Activated naive CD8-positive, alpha-beta T cell treated with anti-CD3 and anti-CD28 coated beads, Interleukin-2, amount 10 ng/mL, durations not matched to agents 7 days and 5 days (primary cell): ENCODE measurements around the gene TBC1D14. TPM values are rescaled to one million over a fixed set of nuclear protein-coding genes. Genes with fewer than 3 reads are reported as not detected.

Source experiments
- ATAC-seq: fragments of 150-1000 bp; cut with Tn5 transposase; one replicate; pipeline ENCODE4 v1.10.0; 2021; ENCODE audit warnings: low read depth, moderate library complexity
- POLR2A ChIA-PET: fragments of 350-600 bp; sonication (Branson Sonifier 250); formaldehyde crosslinking; loops from one replicate; lab custom pipeline; 2021; ENCODE audit warnings: antibody characterized with exemption; lab: Charles Lee
- DNase-seq: peaks from one replicate; pipeline ENCODE4 v3.0.0; 2021
- H3K27ac Mint-ChIP-seq: one replicate; pipeline ENCODE4 v1.8.0; 2022; ENCODE audit warnings: mild to moderate bottlenecking, mixed read lengths
- H3K27me3 Mint-ChIP-seq: one replicate; pipeline ENCODE4 v1.8.0; 2022; ENCODE audit warnings: mild to moderate bottlenecking, moderate library complexity, mixed read lengths
- H3K36me3 Mint-ChIP-seq: one replicate; pipeline ENCODE4 v1.8.0; 2021; ENCODE audit warnings: mild to moderate bottlenecking, mixed read lengths
- H3K4me1 Mint-ChIP-seq: one replicate; pipeline ENCODE4 v1.8.0; 2021; ENCODE audit warnings: mixed read lengths
- H3K4me3 Mint-ChIP-seq: one replicate; pipeline ENCODE4 v1.8.0; 2022; ENCODE audit warnings: mild to moderate bottlenecking, moderate library complexity, mixed read lengths
- H3K9me3 Mint-ChIP-seq: one replicate; pipeline ENCODE4 v1.8.0; 2021; ENCODE audit warnings: mixed read lengths
- total RNA-seq, 2 experiments: library from RNA; stranded (reverse); gene quantifications; one replicate each; pipeline ENCODE4 v1.2.3, GENCODE V29; 2021

The TBC1D14 gene
- total RNA-seq, 2 experiments from 2014 or later = 44.5 to 52.3 TPM

DNA sequence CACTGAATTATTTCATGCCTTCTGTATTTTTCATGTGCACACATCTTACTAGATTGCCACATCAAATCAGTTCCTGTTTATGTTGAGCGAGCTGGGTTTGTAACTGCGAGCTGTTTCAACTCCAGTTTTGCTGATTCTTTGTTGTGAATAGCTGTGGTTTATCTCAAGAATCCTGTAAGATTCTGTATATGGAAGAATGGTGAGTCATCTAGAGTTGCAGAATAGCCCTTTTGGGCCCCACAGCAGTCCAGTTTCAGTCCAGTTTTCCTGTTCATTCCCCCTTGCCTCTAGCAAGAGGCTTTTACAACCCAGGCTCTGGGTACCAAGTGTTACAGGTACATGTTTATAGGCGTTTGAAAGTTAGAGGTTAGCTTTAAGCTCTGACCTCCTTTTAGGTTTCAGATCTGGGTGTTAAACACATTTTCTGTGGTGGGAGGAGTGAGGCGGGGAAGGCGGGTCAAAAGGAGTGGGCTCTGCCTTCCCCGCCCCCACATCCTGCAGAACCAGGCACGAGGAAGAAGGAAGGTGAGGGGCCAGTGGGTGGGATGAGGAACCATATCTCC lies 32.7 kb downstream of the TBC1D14 start:
- peak overlapping the region; percentile 59 for H3K4me3 Mint-ChIP-seq
- DNase-seq (peak; percentile 45), ATAC-seq (peak; percentile 78)
- H3K9me3 Mint-ChIP-seq = no peaks in the 10 kb centered on the region
- POLR2A ChIA-PET = interaction anchor here (0.9 to 2.5 kb wide), 6 partner anchors 10 to 43 kb away, joined by 3 to 10 read pairs (median 6); partner anchors contain the start of gene TBC1D14
- peaks cover 9% of the 10 kb centered on the region for H3K36me3 Mint-ChIP-seq
- H3K27me3 Mint-ChIP-seq = no peaks in the 10 kb centered on the region
- peak overlapping the region; percentile 84 for H3K27ac Mint-ChIP-seq
- H3K4me1 Mint-ChIP-seq = peaks cover 39% of the 10 kb centered on the region

DNA sequence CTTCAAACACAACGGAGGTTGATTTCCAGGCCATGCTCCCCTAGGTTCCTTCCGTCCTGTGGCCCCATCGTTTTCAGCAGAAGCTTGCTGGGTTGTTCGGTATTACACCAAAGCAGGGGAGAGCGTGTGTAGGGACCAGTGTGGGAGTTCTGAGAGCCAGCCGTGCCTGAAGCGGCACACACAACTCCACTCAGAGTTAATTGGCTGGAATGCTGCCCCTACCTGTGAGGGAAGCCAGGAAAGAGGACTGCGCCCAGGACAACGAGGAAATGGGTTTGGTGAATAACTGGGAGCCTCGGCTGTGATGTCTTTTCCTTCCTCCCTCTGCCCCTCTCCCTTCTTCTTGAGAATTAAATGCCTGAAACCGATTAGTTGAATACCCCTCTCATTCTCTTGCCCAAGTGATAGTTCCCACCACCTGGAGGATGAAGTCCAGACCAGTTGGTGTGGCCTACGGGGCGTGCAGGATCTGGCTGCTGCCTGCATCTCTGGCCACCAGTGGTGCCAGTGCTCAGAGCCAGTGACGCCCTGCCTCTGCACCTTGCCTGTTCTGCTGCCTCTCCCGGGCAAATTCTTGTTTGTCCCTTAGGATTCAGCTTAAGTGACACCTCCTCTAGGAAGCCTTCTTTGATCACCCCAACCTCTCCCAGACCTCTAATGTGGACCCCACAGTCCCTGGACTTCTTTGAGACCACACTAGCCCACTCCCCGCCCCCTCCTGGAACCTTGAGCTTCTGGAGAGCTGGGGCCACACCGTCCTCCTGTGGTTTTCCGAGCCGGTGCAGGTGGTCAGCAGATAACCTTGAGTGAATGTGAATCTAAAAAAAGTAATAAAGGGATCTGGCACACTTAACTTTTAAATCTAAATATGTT lies 33.6 kb downstream of the TBC1D14 start:
- Mint-ChIP-seq H3K9me3 (no peaks in the 10 kb centered on the region), H3K4me1 (peaks cover 39% of the 10 kb centered on the region), H3K27ac (peak overlapping the region; percentile 84), H3K27me3 (no peaks in the 10 kb centered on the region), H3K4me3 (peak overlapping the region; percentile 59), H3K36me3 (peaks cover 7% of the 10 kb centered on the region)
- DNase-seq (no peak), ATAC-seq (no peak)
- POLR2A ChIA-PET = interaction anchor here (0.9 to 2.5 kb wide), 6 partner anchors 9 to 44 kb away, joined by 3 to 10 read pairs (median 6); partner anchors contain the start of gene TBC1D14

GRCh38 chr4:6943885-6944225 lies 34.2 kb downstream of the TBC1D14 start:
- H3K36me3 Mint-ChIP-seq = peaks cover 7% of the 10 kb centered on the region
- peaks cover 39% of the 10 kb centered on the region for H3K4me1 Mint-ChIP-seq
- no peaks in the 10 kb centered on the region for H3K9me3 Mint-ChIP-seq
- no peak for DNase-seq
- ATAC-seq = no peak
- POLR2A ChIA-PET = interaction anchor here (2.5 kb wide), 1 partner anchor 35 kb away, joined by 7 read pairs; the partner anchor contains the start of gene TBC1D14
- no peak overlapping the region for H3K4me3 Mint-ChIP-seq
- H3K27me3 Mint-ChIP-seq = no peaks in the 10 kb centered on the region
- no peak overlapping the region for H3K27ac Mint-ChIP-seq

DNA sequence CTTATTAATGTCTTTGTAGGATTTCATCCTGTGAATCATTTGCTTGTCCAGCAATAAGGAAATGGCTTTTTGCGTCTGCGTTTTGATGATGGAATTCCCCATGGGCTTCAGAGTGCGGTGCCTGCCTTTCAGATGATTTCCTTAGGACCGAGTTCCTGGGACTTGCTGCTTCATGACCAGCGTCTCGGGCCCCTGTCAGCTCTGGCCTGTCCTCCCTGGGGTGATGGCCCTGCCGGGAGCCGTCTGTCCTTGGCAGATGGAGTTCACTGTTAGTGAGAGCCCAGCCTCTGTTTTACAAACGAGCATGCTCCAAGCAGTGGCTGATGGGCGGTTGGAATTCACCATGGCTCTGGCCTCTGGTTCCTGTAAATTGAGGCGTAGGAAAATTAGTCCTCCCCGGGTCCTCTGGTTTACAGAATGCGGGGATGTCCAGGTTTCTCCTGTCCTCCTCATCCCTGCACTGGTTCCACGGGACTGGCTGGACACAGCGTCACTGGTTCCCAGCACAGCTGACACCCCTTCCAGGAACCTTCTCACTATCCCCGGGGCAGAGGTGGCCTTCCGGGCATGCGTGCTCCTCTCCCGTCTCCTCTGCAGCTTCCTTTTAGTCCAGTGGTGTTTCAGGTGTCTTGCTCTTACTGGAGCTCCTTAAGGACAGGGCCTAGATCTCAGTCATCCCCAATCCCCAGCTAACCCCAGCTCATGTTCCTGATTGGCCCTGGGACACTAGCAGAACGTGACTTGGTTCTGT lies 34.9 kb downstream of the TBC1D14 start:
- Mint-ChIP-seq H3K36me3 (peaks cover 8% of the 10 kb centered on the region), H3K9me3 (no peaks in the 10 kb centered on the region), H3K27ac (no peak overlapping the region), H3K27me3 (no peaks in the 10 kb centered on the region), H3K4me1 (peaks cover 37% of the 10 kb centered on the region), H3K4me3 (no peak overlapping the region)
- ATAC-seq = no peak
- DNase-seq = no peak
- POLR2A ChIA-PET = no interaction called here

- DNase-seq = no peak
- no peak for ATAC-seq
- POLR2A ChIA-PET = no interaction called here
- H3K27ac Mint-ChIP-seq = no peak overlapping the region
- H3K27me3 Mint-ChIP-seq = no peaks in the 10 kb centered on the region
- no peaks in the 10 kb centered on the region for H3K9me3 Mint-ChIP-seq
- H3K4me1 Mint-ChIP-seq = peaks cover 38% of the 10 kb centered on the region
- H3K4me3 Mint-ChIP-seq = no peak overlapping the region
- H3K36me3 Mint-ChIP-seq = peaks cover 12% of the 10 kb centered on the region
Observed at GRCh38 chr4:6945052-6945409, 35.4 kb downstream of the TBC1D14 start.

DNA sequence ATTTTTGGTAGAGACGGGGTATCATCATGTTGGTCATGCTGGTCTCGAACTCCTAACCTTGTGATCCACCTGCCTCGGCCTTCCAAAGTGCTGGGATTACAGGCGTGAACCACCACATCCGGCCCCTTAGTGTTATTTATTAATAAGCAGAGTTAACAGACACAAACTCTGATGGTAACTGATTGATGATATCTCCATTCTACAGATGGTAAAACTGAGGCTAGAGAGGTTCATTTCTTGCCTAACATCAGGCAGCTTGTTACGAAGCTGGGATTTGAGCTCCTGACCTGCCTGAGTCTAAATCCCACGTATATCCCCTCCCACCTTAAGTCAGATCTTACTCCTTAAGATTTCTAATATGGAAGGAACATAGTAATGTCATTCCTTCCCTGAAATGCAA lies 36.9 kb downstream of the TBC1D14 start:
- H3K9me3 Mint-ChIP-seq = no peaks in the 10 kb centered on the region
- H3K27me3 Mint-ChIP-seq = no peaks in the 10 kb centered on the region
- H3K4me1 Mint-ChIP-seq = peaks cover 30% of the 10 kb centered on the region
- POLR2A ChIA-PET = no interaction called here
- ATAC-seq (no peak), DNase-seq (no peak)
- H3K4me3 Mint-ChIP-seq = no peak overlapping the region
- H3K27ac Mint-ChIP-seq = no peak overlapping the region
- H3K36me3 Mint-ChIP-seq = peaks cover 12% of the 10 kb centered on the region

DNA sequence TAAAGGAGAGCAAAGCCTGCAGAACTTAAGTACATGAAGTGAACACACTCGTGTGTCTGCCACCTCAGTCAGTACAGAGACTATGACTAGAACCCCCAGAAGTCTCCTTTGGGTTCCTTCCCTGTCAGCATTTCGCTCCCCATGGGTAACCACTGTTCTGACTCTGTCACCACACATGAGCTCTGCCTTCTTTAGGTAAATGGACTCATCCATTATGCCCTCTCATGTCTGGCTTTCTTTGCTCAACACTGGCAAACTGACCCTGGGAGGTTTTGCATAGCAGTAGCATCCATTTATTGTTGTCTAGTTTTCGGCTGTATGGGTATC lies 38.5 kb downstream of the TBC1D14 start:
- Mint-ChIP-seq H3K9me3 (no peaks in the 10 kb centered on the region), H3K4me3 (no peak overlapping the region), H3K27ac (no peak overlapping the region), H3K36me3 (peaks cover 12% of the 10 kb centered on the region), H3K4me1 (peaks cover 25% of the 10 kb centered on the region), H3K27me3 (no peaks in the 10 kb centered on the region)
- DNase-seq = no peak
- no peak for ATAC-seq
- POLR2A ChIA-PET = no interaction called here

GRCh38 chr4:6951880-6952381 lies 42.3 kb downstream of the TBC1D14 start:
- Mint-ChIP-seq H3K4me1 (peaks cover 21% of the 10 kb centered on the region), H3K4me3 (no peak overlapping the region), H3K36me3 (peaks cover 6% of the 10 kb centered on the region), H3K27ac (no peak overlapping the region), H3K27me3 (no peaks in the 10 kb centered on the region), H3K9me3 (no peaks in the 10 kb centered on the region)
- ATAC-seq (no peak), DNase-seq (no peak)
- POLR2A ChIA-PET = interaction anchor here (1.1 kb wide), 1 partner anchor 10 kb away, joined by 3 read pairs; no protein-coding TSS in a partner anchor

DNA sequence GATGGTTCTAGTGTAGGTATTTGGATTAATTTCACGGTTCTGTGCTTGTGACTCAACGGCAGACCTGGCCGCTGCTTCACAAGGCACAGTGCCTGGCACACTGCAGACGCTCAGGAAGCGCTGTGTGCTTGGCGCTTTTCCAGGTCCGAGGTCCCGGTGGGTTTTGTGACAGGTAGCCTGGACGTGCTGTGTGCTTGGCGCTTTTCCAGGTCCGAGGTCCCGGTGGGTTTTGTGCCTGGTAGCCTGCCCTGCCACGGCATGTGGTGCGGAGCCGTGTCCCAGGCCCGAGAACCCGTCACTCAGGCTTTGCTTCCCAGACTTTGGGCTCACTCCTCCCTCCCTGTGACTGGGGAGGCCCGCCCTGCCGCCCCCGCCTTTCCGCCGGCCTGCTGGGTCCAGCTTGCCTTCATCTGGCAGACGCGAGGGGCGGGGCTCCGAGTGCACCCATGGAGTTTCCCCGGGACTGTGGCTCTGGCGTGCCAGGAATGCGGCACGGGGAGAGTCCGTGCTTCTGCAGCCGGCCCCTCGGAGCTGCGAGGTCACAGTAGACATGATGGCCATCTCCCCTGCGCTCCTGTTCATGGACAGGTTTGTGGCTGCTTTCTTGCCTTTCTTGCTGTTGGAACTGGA lies 44.2 kb downstream of the TBC1D14 start:
- peaks cover 6% of the 10 kb centered on the region for H3K36me3 Mint-ChIP-seq
- DNase-seq (no peak), ATAC-seq (no peak)
- no peak overlapping the region for H3K27ac Mint-ChIP-seq
- H3K9me3 Mint-ChIP-seq = no peaks in the 10 kb centered on the region
- no peak overlapping the region for H3K4me3 Mint-ChIP-seq
- H3K4me1 Mint-ChIP-seq = peaks cover 19% of the 10 kb centered on the region
- H3K27me3 Mint-ChIP-seq = no peaks in the 10 kb centered on the region
- POLR2A ChIA-PET = no interaction called here

GRCh38 chr4:6955261-6955911 lies 45.8 kb downstream of the TBC1D14 start:
- H3K27ac Mint-ChIP-seq = peak overlapping the region; percentile 46
- no peaks in the 10 kb centered on the region for H3K27me3 Mint-ChIP-seq
- H3K4me1 Mint-ChIP-seq = peaks cover 15% of the 10 kb centered on the region
- no peak overlapping the region for H3K4me3 Mint-ChIP-seq
- ATAC-seq (no peak), DNase-seq (peak; percentile 15)
- POLR2A ChIA-PET = no interaction called here
- H3K36me3 Mint-ChIP-seq = no peaks in the 10 kb centered on the region
- H3K9me3 Mint-ChIP-seq = no peaks in the 10 kb centered on the region

GRCh38 chr4:6956087-6956433 lies 46.4 kb downstream of the TBC1D14 start:
- H3K4me3 Mint-ChIP-seq = no peak overlapping the region
- no peaks in the 10 kb centered on the region for H3K36me3 Mint-ChIP-seq
- DNase-seq (no peak), ATAC-seq (no peak)
- POLR2A ChIA-PET = interaction anchor here (0.9 kb wide), 1 partner anchor 63 kb away, joined by 3 read pairs; no protein-coding TSS in a partner anchor
- H3K27me3 Mint-ChIP-seq = no peaks in the 10 kb centered on the region
- no peak overlapping the region for H3K27ac Mint-ChIP-seq
- peaks cover 15% of the 10 kb centered on the region for H3K4me1 Mint-ChIP-seq
- no peaks in the 10 kb centered on the region for H3K9me3 Mint-ChIP-seq

DNA sequence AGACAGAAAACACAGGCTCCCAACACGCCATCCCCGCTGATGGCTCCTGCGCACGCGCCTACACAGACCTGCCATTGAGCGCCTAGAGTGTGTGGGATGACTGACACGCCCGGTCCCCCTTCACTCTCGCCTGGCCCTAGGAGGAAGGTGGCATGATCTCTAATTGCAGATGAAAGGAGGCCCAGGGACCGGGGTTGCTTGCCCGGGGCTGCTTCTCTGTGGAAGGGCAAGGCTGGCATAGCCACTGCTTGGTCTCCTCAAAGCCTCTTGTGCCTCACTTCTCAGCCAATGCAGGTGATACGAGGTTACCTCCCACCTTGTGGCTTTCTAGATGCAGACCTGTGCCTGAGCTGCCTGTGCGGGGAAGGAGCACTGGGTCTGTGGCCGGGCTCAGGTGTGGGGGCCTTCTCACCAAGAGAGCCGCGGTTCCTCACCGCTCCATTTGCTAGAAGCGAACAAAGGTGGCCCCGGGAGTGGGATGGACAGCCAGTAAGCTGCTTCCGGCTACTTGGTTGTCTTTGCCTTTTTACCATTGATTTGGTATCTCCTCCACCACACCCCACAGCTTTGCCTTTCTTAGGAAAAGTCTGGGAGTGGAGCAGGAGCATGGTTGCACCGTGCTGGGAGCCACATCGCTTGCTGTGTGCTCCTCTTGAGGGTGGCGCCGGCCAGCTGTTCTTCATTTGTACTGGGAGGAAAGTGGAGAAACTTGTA lies 47.0 kb downstream of the TBC1D14 start:
- DNase-seq (peak; percentile 15), ATAC-seq (no peak)
- no peaks in the 10 kb centered on the region for H3K9me3 Mint-ChIP-seq
- no peaks in the 10 kb centered on the region for H3K36me3 Mint-ChIP-seq
- no peaks in the 10 kb centered on the region for H3K27me3 Mint-ChIP-seq
- H3K4me3 Mint-ChIP-seq = no peak overlapping the region
- H3K27ac Mint-ChIP-seq = no peak overlapping the region
- POLR2A ChIA-PET = interaction anchor here (0.9 kb wide), 1 partner anchor 64 kb away, joined by 3 read pairs; no protein-coding TSS in a partner anchor
- peaks cover 13% of the 10 kb centered on the region for H3K4me1 Mint-ChIP-seq
